ENCODE results near the gene PRDM5.
"Not testable (repeated sequence)": the region's sequence is repeated elsewhere in the genome, so short reads cannot be mapped to it uniquely, and the experiment has no call there.

PRDM5 gene

GRCh38 chr4:120664851-120665250, 257.7 kb downstream of the PRDM5 start:
- no peak overlapping the region for H3K4me3 ChIP-seq (ENCODE audit: low read depth, low read length)

DNA sequence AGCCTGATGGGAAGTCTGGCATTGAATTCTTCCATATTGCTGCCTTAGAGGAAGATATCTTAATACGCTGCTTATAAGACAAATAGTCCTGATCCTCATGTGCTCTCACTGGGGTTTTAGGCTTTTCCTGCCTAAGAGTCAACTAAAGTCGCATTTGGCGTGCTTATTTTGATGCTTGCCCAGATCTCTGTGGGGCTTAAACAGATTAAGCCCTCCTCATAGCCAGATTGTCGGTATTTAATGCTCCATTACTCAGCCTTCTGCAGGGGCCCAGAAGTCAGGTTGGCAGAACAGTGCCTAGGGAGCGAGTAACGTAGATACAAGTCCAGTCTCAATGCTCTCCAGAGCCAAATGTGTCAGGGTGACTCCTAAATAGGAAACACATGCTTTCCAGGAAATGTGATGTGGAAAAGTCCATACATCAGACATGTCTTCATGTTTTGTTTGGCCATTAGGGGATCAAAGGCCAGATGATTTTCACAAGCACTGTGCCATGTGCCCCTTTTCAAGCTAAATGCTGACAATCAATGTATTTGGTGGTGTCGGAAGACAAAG, 262.8 kb downstream of the PRDM5 start:
- H3K4me3 ChIP-seq (ENCODE audit: low read depth, low read length): no peak overlapping the region

GRCh38 chr4:120658772-120659171, 263.8 kb downstream of the PRDM5 start:
- H3K4me3 ChIP-seq (ENCODE audit: low read depth, low read length): no peak overlapping the region

DNA sequence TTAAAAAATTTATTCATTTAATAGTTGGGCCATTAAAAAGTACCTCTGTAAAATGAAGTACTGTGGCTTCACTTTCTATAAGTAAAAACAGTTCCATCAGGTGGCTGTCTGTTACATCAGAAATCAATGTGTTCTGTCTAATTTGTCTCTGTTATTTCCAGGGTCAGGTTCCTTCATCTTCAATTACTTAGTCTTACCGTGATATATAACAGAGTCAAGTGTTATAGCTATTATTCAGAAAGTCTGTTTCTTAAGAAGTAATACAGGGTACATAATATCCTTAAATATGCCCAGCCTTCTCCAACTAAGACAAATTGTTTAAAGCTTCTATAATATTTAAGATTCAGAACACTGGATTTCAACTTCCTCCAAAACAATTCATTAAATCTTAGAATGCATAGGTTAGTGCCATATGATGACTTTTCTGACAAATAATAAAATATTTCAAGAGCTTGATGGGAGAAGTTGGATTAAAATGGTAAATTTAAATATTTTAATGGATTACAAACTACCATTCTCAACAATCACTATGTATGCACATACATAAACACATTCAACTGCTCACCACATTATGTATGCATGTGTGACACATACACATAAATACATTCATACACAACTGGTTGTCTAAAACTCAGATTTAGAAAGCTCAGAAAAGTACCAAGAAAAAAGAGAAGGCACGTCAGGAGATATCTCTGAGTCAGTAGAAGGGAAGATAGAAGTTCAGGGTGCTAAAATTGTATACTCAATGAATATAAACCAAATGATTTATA, 268.5 kb downstream of the PRDM5 start:
- no peak overlapping the region for H3K4me3 ChIP-seq (ENCODE audit: low read depth, low read length)

- not testable (repeated sequence) for H3K4me3 ChIP-seq (ENCODE audit: low read depth, low read length)
Observed at GRCh38 chr4:120648336-120648735, 274.2 kb downstream of the PRDM5 start.
